8988T (cell line): ENCODE results near the gene CCDC110.
A peak's percentile ranks its signal among the peaks of the same experiment; 100 is the strongest.

Experiments
- DNase-seq: peaks from one replicate; pipeline ENCODE4 v3.0.0; 2011

Gene CCDC110

DNA sequence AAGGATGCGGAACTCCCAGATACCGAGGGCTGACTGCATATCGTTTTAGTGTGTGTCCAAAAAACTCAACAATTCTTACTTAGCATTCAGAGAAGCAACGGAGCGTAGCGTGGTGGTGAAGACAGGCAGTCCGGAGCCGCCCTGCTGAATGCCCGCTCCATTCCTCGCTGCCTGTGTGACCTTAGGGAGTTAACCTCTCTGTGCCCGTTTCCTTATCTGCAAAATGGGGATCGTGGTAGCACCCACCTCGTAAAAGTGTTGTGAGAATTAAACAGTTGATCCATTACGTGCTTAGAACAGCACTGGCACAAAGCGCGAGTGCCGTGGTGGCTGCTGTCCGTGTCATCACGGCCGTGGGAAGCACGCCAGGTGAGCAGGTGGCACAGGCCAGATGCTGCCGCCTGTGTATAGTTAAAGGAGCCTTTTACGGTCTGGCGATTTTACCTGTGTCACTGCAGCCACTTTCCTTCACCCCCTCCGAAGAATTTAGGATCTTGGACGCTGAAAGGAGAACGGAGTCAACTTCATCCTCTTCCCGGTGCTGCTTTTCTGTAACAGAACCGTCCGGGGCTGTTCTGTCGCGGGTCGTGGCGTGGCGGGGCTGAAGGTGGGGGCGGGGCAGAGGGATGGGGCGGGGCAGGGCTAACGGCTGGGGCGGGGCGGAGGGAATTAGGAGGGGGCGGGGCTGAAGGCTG is 885 bp downstream of the CCDC110 start:
- no peak for DNase-seq

DNA sequence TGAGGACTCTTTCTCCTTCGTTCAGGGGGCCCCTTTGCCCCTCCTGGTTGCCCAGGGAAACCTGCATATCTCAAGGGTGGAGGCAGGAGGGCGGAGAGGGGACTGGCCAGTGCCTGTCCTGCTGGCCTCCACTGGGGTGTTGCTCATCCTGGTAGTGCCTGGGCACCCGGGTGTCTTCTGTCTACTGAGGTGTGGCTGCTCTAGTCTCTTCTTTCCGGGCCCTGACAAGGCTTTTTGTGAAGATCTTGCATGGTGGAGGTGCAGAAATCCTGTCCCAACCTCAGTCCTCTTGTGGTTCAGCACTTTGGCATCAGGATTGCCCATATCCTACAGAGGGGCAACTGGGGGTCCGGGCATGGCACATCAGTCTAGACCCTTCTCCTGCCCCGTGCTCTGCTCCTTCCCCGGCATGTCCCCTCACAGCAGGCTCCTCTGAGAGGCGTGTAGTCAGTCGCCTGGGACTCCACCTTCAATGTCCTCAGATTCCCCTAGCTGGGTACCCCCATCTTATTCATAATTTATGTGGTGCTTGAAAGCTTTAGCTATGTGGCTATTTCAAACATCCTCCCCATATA is 1.9 kb downstream of the CCDC110 start:
- no peak for DNase-seq

DNA sequence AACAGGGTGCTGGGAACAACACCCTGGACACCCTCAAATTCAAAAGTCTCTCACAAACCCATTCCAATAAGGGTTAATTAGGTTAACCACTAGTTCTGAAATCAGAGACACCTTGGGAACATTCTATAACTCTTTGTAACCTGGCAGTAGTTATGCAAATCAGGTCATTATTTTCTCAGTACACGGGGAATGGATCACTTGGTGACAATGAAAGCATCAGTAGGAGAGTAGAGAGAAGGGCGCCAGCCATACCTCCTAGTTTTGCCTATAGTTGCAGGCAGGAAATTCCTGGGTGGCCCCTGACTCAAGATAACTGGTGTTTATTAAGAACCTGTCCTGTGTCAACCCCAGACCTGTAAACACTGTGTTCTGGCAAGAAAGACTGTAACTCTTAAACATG is 2.5 kb downstream of the CCDC110 start:
- DNase-seq, result no peak

- no peak for DNase-seq
These were observed 3.5 kb downstream of the CCDC110 start for GRCh38 chr4:185467991-185468390.

DNA sequence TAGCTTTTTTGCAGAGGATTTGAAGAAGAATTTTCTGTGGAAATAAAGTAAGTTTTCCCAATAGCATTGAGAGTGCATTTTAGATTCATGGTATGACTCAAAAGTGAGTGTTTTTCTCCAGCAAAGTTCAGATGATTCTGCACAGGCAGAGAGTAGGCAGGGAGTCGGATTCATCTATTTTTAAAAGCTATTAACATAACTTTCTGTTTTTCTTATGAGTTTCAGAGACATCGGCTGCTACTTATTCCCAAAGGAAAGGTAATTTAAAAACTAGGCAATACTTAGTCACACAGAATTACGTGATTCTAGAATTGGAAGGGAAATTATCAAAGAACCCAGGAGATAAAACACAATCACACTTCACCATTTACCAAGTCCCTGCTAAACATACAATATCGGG is 4.4 kb downstream of the CCDC110 start:
- no peak for DNase-seq

DNA sequence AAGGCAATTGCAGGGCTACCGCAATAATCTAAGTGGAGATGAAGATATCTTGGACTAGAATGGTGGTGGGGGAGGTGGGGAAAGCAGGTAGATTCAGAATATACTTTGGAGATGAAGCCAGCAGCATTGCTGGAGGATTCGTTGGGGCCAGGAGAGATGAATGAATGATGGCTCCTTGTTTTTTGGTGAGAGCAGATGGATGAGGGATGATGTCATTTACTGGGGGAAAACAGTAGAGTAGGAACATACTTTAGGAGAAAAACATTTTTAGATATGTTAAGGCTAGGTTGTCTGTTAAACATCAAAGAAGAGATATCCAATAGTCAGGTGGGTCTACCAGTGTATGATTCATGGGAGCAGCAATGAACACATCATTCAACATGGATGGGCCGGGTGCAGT is 5.8 kb downstream of the CCDC110 start:
- DNase-seq, result no peak

DNA sequence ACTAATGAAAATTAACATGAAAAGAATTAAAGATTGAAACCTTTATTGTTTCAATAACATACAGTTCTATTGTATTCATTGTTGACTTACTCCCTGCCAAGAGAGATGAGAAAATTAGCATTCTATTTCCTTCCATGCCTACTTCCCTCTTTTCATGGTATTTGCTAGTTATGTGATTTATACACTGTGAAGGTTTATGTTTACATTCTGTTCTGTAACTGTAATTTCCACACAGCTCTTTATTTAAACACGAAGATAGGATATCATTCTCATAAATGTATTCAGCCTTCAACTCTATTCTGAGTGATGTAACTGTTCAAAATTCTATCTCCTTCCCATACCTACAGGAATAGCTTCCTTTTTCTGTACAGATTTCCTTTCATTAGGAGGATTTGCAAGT is 6.6 kb downstream of the CCDC110 start:
- DNase-seq, result no peak

GRCh38 chr4:185464183-185464582 is 7.3 kb downstream of the CCDC110 start:
- DNase-seq, result no peak

- no peak for DNase-seq
These were observed 8.0 kb downstream of the CCDC110 start for GRCh38 chr4:185463541-185463940.

DNA sequence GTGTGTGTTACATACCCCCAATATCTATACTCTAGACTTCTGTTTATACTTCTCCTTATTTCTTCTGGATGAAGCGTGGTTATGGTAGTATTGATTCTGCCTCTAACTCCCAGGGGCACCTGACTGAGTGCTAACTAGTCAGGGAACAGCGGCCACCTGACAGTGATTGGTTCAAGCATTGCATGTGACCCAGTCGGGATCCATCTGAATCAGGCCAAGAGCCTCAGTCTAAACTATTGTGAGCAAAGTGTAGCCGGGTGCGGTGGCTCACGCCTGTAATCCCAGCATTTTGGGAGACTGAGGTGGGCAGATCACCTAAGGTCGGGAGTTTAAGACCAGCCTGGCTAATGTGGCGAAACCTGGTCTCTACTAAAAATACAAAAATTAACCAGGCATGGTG is 10.0 kb downstream of the CCDC110 start:
- DNase-seq, result no peak

GRCh38 chr4:185457136-185457535 is 14.4 kb downstream of the CCDC110 start:
- DNase-seq, result no peak

- DNase-seq, result no peak
These were observed 15.4 kb downstream of the CCDC110 start for GRCh38 chr4:185456131-185456530.

- no peak for DNase-seq
These were observed 26.3 kb downstream of the CCDC110 start for GRCh38 chr4:185445209-185445608.

DNA sequence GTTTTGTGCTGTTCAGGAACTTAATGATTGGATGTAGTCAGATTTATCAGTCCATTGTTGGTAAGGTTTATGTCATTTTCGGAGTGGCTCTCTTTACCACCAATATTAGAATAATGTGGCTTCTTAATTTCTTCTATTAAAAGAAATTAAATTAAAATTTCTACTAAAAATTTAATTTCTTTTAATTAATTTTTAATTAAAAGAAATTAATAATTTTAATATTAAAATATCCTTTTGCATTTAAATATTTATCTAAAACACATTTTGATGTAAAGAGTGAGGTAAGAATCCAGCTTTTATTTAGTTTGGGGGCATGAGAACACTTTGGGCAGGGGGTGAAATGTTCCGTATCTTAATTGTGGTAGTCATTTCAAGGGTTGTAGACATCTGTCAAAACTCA is 30.1 kb downstream of the CCDC110 start:
- DNase-seq, result no peak

- no peak for DNase-seq
These were observed 33.7 kb downstream of the CCDC110 start for GRCh38 chr4:185437809-185438208.

- no peak for DNase-seq
These were observed 36.1 kb downstream of the CCDC110 start for GRCh38 chr4:185435466-185435865.

DNA sequence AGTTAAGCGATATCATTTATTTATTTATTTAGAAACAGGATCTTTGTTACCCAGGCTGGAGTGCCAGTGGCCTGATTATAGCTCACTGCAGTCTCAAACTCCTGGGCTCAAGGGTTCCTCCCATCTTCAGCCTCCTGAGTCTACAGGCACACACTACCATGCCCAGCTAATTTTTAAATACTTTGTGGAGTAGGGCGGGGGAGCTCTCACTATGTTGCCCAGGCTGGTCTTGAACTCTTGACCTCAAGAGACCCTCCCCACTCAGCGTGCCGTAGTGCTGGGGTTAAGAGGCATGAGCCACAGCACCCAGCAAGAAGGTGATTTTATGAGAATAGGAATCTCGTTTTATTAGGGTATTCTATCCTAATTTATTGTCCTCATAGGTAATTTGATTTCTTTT is 41.9 kb downstream of the CCDC110 start:
- no peak for DNase-seq

GRCh38 chr4:185426960-185427688 is 44.4 kb downstream of the CCDC110 start:
- DNase-seq, result no peak

DNA sequence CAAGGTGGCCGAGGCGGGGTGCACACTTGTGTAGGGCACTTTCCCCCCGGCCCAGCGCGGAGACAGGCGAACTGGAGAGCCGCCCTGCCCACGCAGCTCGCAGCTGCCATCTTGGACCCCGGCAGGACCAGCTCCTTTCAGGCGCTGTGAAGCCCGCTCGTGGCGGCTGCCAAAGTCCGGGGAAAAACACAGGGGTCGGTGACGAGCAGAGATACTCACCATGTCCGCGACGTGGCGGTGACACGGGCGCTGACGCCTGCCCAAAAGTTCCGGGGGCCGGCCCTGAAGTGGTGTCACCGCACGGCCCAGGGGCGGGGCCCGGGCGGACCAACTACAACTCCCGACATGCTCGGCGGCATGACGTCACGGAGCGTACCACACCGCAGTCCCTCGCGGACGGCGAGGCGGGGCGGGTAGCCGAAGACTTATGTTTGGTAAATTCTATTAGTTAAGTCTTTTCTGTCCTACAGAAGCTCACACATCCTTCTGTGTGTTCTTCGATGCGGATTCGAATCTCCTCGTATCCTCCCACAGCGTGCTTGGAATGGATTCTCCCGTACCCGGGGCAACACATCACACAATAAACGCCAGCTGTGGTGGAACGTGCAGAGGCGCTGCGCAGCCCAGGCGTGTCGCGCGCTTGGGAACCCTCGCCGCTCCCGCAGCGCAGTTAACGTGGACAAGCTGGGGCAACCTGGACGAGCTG is 45.7 kb downstream of the CCDC110 start, which contains the start of gene UFSP2:
Gene UFSP2, minus strand, starts transcription at position 318 of the 706 bp plus-strand sequence. Its CDS starts 96 bp downstream, at position 222.
- DNase-seq, result peak; percentile 71

DNA sequence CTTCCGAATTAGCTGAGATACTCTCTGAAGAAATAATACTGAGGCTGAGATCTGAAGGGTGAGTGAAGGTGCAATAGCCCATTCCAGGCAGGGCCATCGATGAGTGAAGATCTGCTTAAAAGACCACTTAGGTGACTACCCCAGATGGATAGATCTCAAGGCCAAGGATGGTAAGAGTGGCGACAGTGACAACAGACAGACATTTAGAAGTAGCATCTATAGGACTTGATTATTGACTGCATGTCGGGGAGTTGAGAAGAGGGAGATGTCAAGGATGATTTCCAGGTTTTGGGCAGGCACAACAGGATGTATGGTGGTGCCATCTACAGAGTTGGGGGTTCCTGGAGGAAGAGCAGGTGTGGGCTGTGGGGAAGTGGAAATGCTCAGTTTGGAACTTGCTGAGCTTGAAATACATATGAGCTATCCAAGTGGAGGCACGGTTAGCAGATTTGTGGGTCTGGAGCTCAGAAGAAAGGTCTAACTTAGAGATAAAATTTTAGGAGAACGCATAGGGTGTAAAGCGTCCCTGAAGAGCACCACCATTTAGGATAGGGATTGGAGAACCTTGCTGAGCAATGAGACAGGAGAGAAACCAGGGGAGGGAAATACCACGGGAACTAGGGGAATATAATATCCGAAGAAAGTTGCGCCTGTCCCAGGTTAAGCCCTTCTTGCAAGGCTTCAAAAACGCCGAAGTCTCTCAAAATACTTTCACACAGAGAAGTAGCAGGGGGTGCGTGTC is 46.5 kb downstream of the CCDC110 start:
- no peak for DNase-seq

DNA sequence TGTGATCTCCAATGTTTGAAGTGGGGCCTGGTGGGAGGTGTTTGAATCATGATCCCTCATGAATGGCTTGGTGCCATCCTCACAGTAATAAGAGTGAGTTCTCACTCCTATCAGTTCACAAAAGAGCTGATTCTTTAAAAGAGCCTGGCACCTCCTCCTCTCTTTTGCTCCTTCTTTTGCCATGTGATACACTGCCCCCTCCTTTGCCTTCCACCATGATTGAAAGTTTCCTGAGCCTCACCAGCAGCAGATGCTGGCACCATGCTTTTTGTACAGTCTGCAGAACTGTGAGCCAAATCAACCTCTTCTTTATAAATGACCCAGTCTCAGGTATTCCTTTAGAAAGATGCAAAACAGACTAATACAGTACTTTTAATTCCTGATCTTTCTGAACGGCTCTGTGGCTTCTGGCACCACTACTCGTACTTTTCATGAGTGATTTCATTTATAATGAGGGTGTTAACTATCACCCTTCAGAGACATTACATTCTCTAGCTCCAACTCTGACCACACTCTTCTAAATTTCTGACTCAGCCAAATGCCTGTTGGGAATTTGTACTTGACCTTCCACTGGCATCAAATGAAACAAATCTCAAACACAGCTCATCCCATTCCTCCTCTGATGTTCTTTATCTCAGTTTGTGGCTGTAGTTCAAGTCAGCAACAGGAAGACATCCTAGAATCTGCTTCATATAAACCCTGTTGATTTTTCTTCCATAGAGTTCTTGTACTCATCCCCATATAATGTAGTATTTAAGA is 50.0 kb downstream of the CCDC110 start:
- DNase-seq, result no peak

DNA sequence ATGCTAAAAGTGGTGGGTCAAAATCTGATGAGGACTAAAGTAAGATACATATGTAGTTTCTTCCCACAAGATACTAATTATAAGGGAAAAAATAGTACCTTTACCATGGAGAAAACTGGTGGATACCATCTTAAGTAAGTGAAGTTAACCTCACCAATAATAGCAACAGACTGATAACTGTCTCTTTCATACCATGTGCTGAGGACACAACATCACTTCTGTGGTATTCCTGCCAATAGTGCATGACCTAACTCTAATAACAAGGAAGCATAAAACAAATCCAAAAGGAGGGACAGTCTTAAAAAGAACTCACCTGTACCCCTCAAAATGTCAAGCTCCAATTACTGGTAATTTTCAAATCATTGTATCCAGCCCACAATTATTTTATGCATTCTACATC is 54.6 kb downstream of the CCDC110 start:
- no peak for DNase-seq
